Large intestine (tissue), 3 donors: ENCODE measurements around the gene SLCO1A2. TPM values are rescaled to one million over a fixed set of nuclear protein-coding genes. Genes with fewer than 3 reads are reported as not detected.

Experiments
- DNase-seq, 2 donors: peaks; one replicate each; pipeline versions ENCODE4 v3.0.0 to v3.0.0-alpha.2; 2013
- H3K27ac ChIP-seq: one replicate; pipeline ENCODE4 v1.5.1; 2013; ENCODE audit warnings: low read length
- H3K27me3 ChIP-seq: 2 replicates; pipeline ENCODE4 v1.6.1; 2013; ENCODE audit warnings: low read length; ENCODE audit not compliant: control insufficient read depth, insufficient read depth
- H3K36me3 ChIP-seq: 2 replicates; pipeline ENCODE4 v1.6.1; 2013; ENCODE audit warnings: low read length; ENCODE audit not compliant: control insufficient read depth, insufficient read depth
- H3K4me1 ChIP-seq: one replicate; pipeline ENCODE4 v1.6.1; 2013; ENCODE audit warnings: low read length; ENCODE audit not compliant: control insufficient read depth, insufficient read depth
- H3K4me3 ChIP-seq: one replicate; pipeline ENCODE4 v1.5.1; 2013; ENCODE audit warnings: low read length
- H3K9me3 ChIP-seq: one replicate; pipeline ENCODE4 v1.6.1; 2013; ENCODE audit warnings: mild to moderate bottlenecking, low read depth, low read length, moderate library complexity; ENCODE audit not compliant: control insufficient read depth
- WGBS: methylation state at CpG from one replicate; pipeline ENCODE4 v1.1.5; 2013; ENCODE audit warnings: low lambda C conversion rate; ENCODE audit not compliant: insufficient coverage; 5-methylcytosine and 5-hydroxymethylcytosine counted together
- polyA plus RNA-seq: library from polyadenylated mRNA; unstranded; fragments of 120-200 nt; gene quantifications from one replicate; pipeline ENCODE4 v1.2.1, GENCODE V29; 2013

The SLCO1A2 gene
- polyA plus RNA-seq, 1 donor = 0.06 TPM

GRCh38 chr12:21289698-21290097 lies 45.0 kb downstream of the SLCO1A2 start:
- Histone ChIP-seq H3K27me3 (no peaks in the 10 kb centered on the region), H3K4me1 (no peaks in the 10 kb centered on the region), H3K36me3 (no peaks in the 10 kb centered on the region), H3K9me3 (no peaks in the 10 kb centered on the region), H3K27ac (no peak overlapping the region), H3K4me3 (no peak overlapping the region)
- no peak for DNase-seq
- no CpG with 5 or more reads among the region's 4 CpGs for WGBS

- Histone ChIP-seq H3K9me3 (no peaks in the 10 kb centered on the region), H3K36me3 (no peaks in the 10 kb centered on the region), H3K4me3 (no peak overlapping the region), H3K27me3 (no peaks in the 10 kb centered on the region), H3K27ac (no peak overlapping the region), H3K4me1 (no peaks in the 10 kb centered on the region)
- no peak for DNase-seq
- WGBS = no CpG with 5 or more reads among the region's 2 CpGs
These were observed 57.9 kb downstream of the SLCO1A2 start for GRCh38 chr12:21276826-21277225.

- no peak overlapping the region for H3K4me3 ChIP-seq
- whole genome bisulfite sequencing = 83% methylated on average over 1 of the region's 4 CpGs
- no peak for DNase-seq
- H3K9me3 ChIP-seq = no peaks in the 10 kb centered on the region
- no peaks in the 10 kb centered on the region for H3K36me3 ChIP-seq
- H3K4me1 ChIP-seq = no peaks in the 10 kb centered on the region
- no peaks in the 10 kb centered on the region for H3K27me3 ChIP-seq
- H3K27ac ChIP-seq = no peak overlapping the region
These were observed 68.8 kb downstream of the SLCO1A2 start for GRCh38 chr12:21265932-21266331.

- H3K27me3 ChIP-seq = no peaks in the 10 kb centered on the region
- no peaks in the 10 kb centered on the region for H3K4me1 ChIP-seq
- H3K36me3 ChIP-seq = no peaks in the 10 kb centered on the region
- H3K9me3 ChIP-seq = no peaks in the 10 kb centered on the region
- H3K27ac ChIP-seq = no peak overlapping the region
- DNase-seq = no peak
- H3K4me3 ChIP-seq = no peak overlapping the region
These were observed 70.5 kb downstream of the SLCO1A2 start for GRCh38 chr12:21264232-21264631.

- H3K4me1 ChIP-seq = no peaks in the 10 kb centered on the region
- no peak overlapping the region for H3K4me3 ChIP-seq
- WGBS = no CpG with 5 or more reads among the region's 3 CpGs
- no peak overlapping the region for H3K27ac ChIP-seq
- no peaks in the 10 kb centered on the region for H3K27me3 ChIP-seq
- H3K9me3 ChIP-seq = no peaks in the 10 kb centered on the region
- H3K36me3 ChIP-seq = no peaks in the 10 kb centered on the region
- no peak for DNase-seq
These were observed 77.5 kb downstream of the SLCO1A2 start for GRCh38 chr12:21257172-21257571.

GRCh38 chr12:21252070-21252469 lies 82.6 kb downstream of the SLCO1A2 start:
- Histone ChIP-seq H3K9me3 (no peaks in the 10 kb centered on the region), H3K36me3 (no peaks in the 10 kb centered on the region), H3K27me3 (no peaks in the 10 kb centered on the region), H3K4me3 (no peak overlapping the region), H3K27ac (no peak overlapping the region), H3K4me1 (no peaks in the 10 kb centered on the region)
- DNase-seq = no peak
- WGBS = 100% methylated on average over 3 of the region's 5 CpGs

GRCh38 chr12:21248679-21249078 lies 86.0 kb downstream of the SLCO1A2 start:
- no CpG with 5 or more reads among the region's 1 CpG for WGBS
- H3K9me3 ChIP-seq = no peaks in the 10 kb centered on the region
- no peaks in the 10 kb centered on the region for H3K36me3 ChIP-seq
- H3K4me1 ChIP-seq = no peaks in the 10 kb centered on the region
- no peaks in the 10 kb centered on the region for H3K27me3 ChIP-seq
- H3K27ac ChIP-seq = no peak overlapping the region
- DNase-seq = no peak
- no peak overlapping the region for H3K4me3 ChIP-seq

- 69% methylated on average over 2 of the region's 4 CpGs for WGBS
- DNase-seq = no peak
- Histone ChIP-seq H3K27ac (no peak overlapping the region), H3K36me3 (no peaks in the 10 kb centered on the region), H3K4me1 (no peaks in the 10 kb centered on the region), H3K9me3 (no peaks in the 10 kb centered on the region), H3K4me3 (no peak overlapping the region), H3K27me3 (no peaks in the 10 kb centered on the region)
These were observed 94.9 kb downstream of the SLCO1A2 start for GRCh38 chr12:21239866-21240265.

GRCh38 chr12:21234395-21234794 lies 100.3 kb downstream of the SLCO1A2 start:
- WGBS = 85% methylated on average over 4 of the region's 5 CpGs

GRCh38 chr12:21223930-21224329 lies 110.8 kb downstream of the SLCO1A2 start:
- Histone ChIP-seq H3K36me3 (no peaks in the 10 kb centered on the region), H3K4me1 (no peaks in the 10 kb centered on the region), H3K4me3 (no peak overlapping the region), H3K27ac (no peak overlapping the region), H3K9me3 (no peaks in the 10 kb centered on the region), H3K27me3 (no peaks in the 10 kb centered on the region)
- DNase-seq = no peak

More at GRCh38 chr12:21234395-21234794, 100.3 kb downstream of the SLCO1A2 start:
- H3K4me1 ChIP-seq = no peaks in the 10 kb centered on the region
- H3K27ac ChIP-seq = no peak overlapping the region
- no peak for DNase-seq
- H3K4me3 ChIP-seq = no peak overlapping the region
- H3K36me3 ChIP-seq = no peaks in the 10 kb centered on the region
- H3K27me3 ChIP-seq = no peaks in the 10 kb centered on the region
- no peaks in the 10 kb centered on the region for H3K9me3 ChIP-seq

GRCh38 chr12:21221778-21222177 lies 112.9 kb downstream of the SLCO1A2 start:
- H3K4me3 ChIP-seq = no peak overlapping the region
- H3K4me1 ChIP-seq = no peaks in the 10 kb centered on the region
- no peak for DNase-seq
- H3K9me3 ChIP-seq = no peaks in the 10 kb centered on the region
- H3K27me3 ChIP-seq = no peaks in the 10 kb centered on the region
- H3K36me3 ChIP-seq = no peaks in the 10 kb centered on the region
- no peak overlapping the region for H3K27ac ChIP-seq
